GM21737 (cell line): ENCODE data around the gene PIGZ.

Source experiments
- ATAC-seq: cut with Tn5 transposase; IDR thresholded peaks from one replicate; pipeline ENCODE4 v1.9.1; 2021; ENCODE audit warnings: mild to moderate bottlenecking, moderate library complexity; ENCODE audit not compliant: unreplicated experiment

PIGZ gene

GRCh38 chr3:196985954-196986885 is 17.6 kb upstream of the PIGZ start:
- no peak for ATAC-seq

- no peak for ATAC-seq
Measured at GRCh38 chr3:196985298-196985697, 16.7 kb upstream of the PIGZ start.

DNA sequence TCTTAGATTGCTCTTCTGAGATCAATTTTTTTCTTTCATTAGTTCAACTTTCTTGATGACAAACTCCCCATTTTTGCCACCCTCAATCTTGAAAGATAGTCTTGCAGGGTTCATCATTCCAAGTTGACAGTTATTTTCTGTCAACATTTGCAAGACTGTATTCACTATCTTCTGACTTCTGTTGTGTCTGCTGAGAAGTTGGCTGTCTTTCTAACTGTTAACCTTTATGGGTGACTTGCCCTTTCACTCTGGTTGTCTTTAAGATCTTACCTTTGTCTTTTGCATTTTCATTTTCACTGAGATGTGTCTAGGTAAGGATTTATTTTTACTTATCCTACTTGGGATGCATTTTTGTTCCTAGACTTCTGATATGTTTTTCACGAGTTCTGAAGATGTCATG is 14.6 kb upstream of the PIGZ start:
- ATAC-seq, result no peak

DNA sequence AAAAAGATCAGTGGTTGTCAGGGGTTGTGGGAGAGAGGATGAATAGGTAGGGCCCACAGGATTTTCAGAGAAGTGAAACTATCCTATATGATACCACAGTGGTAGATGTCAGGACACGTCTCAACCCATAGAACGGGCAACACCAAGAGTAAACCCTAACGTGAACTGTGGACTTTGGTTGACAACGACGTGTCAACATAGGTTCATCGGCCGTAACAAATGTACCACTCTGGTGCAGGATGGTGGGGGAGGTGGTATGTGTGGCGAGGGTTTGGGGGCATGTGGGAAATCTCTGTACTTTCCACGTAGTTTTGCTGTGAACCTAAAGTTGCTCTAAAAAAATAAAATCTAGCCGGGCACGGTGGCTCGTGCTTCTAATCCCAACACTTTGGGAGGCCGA is 13.0 kb upstream of the PIGZ start:
- ATAC-seq, result no peak

- no peak for ATAC-seq
Measured at GRCh38 chr3:196979545-196979944, 10.9 kb upstream of the PIGZ start.

DNA sequence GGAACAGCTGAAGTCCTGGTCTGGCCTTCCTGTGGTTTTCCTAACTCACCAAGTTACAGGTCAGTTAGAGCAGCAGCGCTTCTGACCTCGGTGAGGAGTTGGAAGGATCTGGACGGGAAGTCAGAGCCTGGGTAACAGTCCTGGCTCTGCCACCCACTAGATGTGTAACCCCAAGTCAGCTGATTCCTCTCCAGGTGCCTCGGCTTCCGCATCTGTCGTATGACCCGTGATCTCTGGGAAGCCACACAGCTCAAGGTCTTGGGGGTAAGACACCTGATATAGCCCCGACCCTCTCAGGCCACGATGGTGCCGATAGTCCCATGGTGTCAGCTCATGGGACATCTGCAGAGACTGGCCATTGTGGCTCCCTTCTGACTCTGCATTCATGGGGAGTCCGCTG is 8.3 kb upstream of the PIGZ start:
- ATAC-seq, result no peak

GRCh38 chr3:196975349-196975748 is 6.7 kb upstream of the PIGZ start:
- no peak for ATAC-seq

DNA sequence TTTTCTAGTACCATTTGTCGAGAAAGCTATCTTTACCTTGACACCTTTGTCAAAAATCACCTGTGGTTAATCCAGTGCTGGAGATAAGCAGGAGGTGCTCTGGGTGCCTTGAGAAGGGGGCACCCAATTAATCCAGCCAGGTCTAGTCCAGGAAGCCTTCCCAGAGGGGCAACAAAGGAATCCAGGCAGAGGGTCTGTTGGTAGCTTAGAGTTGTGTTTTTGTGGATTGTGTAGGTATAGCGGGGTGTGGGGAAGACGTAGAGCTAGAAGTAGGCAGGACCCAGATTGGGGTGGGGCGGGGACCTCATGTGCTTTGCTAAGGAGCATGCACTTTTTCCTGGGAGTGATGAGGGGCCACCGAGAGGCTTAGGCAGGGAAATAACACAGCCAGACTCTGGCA is 6.0 kb upstream of the PIGZ start:
- no peak for ATAC-seq

DNA sequence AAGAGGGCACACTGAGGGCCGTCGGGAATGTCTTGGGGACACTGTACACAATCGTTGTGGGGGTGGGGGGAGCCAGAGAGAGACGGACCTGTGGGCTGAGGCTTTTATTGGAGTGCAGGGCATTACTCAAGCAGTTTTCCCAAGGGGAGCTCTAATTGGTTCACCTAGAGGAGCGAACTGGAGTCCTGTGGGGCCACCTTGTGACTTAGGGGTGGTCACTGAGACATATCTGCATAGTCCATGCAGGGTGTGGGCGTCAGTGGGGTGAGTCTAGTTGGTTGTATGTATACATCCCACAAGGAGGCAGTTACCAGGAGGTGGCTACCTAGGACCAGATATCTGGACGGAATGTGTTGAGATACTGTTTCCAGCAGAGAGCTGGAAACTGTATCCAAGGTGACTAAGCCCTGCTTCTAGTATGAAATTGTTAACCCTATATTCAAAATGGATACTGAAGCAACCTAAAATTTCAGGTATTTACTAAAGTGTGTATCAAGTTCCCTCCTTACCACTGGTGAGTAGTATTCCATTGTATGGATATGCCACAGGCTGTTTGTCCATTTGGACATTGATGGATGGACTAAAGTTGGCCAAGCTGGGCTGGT is 2.6 kb upstream of the PIGZ start:
- ATAC-seq, result no peak

DNA sequence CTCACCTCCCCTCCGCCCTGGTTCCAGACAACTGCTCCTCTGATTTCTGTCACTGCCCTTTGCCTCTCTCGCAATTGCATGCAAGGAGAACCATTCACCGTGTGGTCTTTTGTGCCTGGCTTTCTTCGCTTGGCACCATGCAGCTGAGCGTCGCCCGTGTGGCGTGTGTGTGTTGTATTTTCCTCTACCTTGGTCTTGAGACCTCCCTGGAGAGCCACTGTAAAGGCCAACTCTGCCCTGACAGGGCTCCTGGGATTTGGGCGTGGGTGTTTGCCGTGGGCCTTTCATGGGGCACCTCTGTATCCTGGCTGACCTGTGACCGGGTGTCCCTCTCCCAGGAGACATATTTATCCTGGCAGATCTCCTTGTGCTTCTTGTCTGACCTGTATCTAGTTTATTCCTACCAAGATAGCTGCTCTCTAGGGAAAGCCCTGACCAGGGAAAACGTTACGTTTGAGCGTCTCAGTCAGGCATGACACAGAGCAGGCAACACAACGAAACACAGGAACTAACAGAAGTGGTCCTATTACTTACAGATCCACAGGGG is 2.0 kb upstream of the PIGZ start:
- no peak for ATAC-seq

- peak; percentile 62 for ATAC-seq
Measured at GRCh38 chr3:196969660-196970546, 1.3 kb upstream of the PIGZ start.

GRCh38 chr3:196969134-196969659 is 564 bp upstream of the PIGZ start:
- ATAC-seq, result peak; percentile 43

GRCh38 chr3:196967412-196968232 is 1.0 kb downstream of the PIGZ start:
- ATAC-seq, result no peak

DNA sequence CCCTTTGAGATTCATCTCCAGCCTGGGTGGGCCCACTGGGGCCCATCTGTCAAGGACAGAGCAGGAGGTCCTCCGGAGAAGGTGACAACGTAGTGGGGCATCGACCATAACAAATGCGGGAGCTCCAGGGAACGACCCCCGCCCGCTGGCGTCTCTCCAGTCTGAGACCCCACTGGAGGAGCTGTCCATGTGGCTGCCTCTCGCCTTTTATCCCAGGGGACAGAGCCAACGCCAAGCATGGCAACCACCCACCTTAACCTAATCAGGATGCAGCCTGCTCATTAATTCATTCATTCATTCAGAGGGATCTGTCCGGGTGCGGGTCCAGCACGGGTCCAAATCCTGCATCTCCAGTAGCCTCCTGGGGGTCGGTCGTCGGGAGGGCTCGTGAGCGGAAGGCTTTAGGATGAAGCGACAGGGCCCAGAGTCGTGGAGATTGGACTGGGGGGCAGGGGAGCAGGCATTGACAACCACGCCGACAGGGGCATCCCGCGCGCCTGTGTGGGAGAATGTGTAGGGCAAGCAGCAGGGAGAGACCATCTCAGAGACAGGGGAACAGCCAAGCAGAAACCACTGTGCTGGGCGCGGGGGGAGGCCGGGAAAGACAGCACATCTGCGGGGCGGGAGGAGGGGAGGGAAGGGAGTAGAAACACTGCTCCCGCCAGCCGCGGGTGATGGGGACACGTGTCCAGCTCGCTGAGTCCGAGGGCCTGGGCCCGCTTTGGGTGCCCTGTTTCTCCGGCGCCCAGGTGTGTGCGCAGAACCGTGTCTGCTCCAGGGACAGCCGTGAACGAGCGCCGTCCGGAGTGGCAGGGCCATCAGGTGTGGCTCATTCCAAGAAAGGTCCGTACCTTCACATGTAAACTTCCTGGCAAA is 1.9 kb downstream of the PIGZ start:
- ATAC-seq, result no peak

DNA sequence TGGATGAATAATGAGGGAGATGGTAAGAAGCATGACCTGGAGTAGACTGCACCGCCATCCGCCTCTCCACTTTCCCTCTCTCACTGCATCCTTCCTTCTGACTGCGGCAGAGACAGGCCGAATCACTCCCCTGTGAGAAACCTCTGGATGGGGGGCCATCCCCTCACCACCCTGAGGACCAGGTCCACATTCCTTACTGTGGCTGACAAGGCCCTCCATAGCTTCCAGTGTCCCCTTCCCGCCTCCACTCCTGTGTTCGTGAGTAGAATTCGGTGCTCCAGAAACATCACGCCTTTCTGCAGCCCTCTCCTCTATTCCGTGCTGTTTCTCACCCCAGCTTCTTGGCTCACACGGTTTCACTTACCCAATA is 2.8 kb downstream of the PIGZ start:
- no peak for ATAC-seq

DNA sequence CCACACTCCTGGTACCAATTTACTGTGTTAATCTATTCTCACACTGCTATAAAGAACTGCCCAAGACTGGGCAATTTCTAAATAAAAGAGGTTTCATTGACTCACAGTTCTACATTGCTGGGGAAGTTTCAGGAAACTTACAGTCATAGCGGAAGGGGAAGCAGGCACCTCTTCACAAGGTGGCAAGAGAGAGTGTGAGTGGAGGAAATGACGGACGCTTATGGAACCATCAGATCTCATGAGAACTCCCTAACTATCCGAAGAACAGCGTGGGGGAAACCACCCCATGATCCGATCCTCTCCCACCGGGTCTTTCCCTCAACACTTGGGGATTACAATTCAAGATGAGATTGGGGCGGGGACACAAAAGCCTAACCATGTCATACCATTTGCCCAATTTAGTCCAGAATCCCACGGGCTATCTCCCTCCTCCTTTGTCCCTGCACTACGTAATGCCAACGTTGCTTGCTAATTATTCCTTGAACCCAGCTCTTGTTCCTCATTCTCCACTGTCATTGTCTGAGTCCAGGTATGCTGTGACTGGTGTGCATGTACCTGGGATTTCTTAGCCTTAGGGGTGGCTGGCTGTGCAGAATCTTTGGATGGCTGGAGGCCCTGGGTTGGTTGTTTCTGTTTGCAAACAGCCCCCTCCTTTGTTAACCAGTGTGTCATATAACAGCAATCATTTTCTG is 3.4 kb downstream of the PIGZ start:
- no peak for ATAC-seq

GRCh38 chr3:196963631-196963953 is 5.0 kb downstream of the PIGZ start:
- no peak for ATAC-seq

- no peak for ATAC-seq
Measured at GRCh38 chr3:196962930-196963630, 5.6 kb downstream of the PIGZ start.
